Suppressor macrophage (primary cell): ENCODE measurements around the gene EIPR1.
A peak's percentile ranks its signal among the peaks of the same experiment; 100 is the strongest.
"Not testable (repeated sequence)": the region's sequence is repeated elsewhere in the genome, so short reads cannot be mapped to it uniquely, and the experiment has no call there.

Experiments
- DNase-seq, 4 experiments: peaks; one replicate each; pipeline ENCODE4 v3.0.0-alpha.2; 2020 to 2022

Gene EIPR1

GRCh38 chr2:3209258-3209657, 168.4 kb downstream of the EIPR1 start:
- DNase-seq = no peak

- no peak for DNase-seq
These were observed 169.0 kb downstream of the EIPR1 start for GRCh38 chr2:3208591-3208990.

- no peak for DNase-seq
These were observed 169.4 kb downstream of the EIPR1 start for GRCh38 chr2:3208179-3208578.

GRCh38 chr2:3207091-3207491, 170.5 kb downstream of the EIPR1 start:
- DNase-seq = no peak

- DNase-seq = no peak
These were observed 171.8 kb downstream of the EIPR1 start for GRCh38 chr2:3205845-3206244.

- no peak for DNase-seq
These were observed 173.4 kb downstream of the EIPR1 start for GRCh38 chr2:3204031-3204821.

- DNase-seq = no peak
These were observed 174.1 kb downstream of the EIPR1 start for GRCh38 chr2:3203497-3204019.

- no peak for DNase-seq
These were observed 174.7 kb downstream of the EIPR1 start for GRCh38 chr2:3202926-3203325.

- DNase-seq = no peak
These were observed 176.3 kb downstream of the EIPR1 start for GRCh38 chr2:3201281-3201680.

- DNase-seq = no peak
These were observed 177.1 kb downstream of the EIPR1 start for GRCh38 chr2:3200420-3200939.

- no peak for DNase-seq
These were observed 177.8 kb downstream of the EIPR1 start for GRCh38 chr2:3199627-3200345.

GRCh38 chr2:3198671-3199192, 178.9 kb downstream of the EIPR1 start:
- not testable (repeated sequence) for DNase-seq

GRCh38 chr2:3198119-3198518, 179.5 kb downstream of the EIPR1 start:
- DNase-seq = peak in 2 of 4 experiments; percentile 14 to 27

GRCh38 chr2:3197308-3197707, 180.3 kb downstream of the EIPR1 start:
- no peak for DNase-seq

- no peak for DNase-seq
These were observed 180.9 kb downstream of the EIPR1 start for GRCh38 chr2:3196716-3197115.

GRCh38 chr2:3195641-3196476, 181.8 kb downstream of the EIPR1 start:
- DNase-seq = peak; percentile 70 to 84 (median 82)

GRCh38 chr2:3194828-3195227, 182.8 kb downstream of the EIPR1 start:
- DNase-seq = no peak

- DNase-seq = no peak
These were observed 183.9 kb downstream of the EIPR1 start for GRCh38 chr2:3193443-3194330.

- no peak for DNase-seq
These were observed 184.7 kb downstream of the EIPR1 start for GRCh38 chr2:3192920-3193319.

GRCh38 chr2:3192281-3192818, 185.3 kb downstream of the EIPR1 start:
- no peak for DNase-seq

- no peak for DNase-seq
These were observed 187.7 kb downstream of the EIPR1 start for GRCh38 chr2:3189961-3190360.
